ENCODE results near the gene SEMA6A.

SEMA6A gene

DNA sequence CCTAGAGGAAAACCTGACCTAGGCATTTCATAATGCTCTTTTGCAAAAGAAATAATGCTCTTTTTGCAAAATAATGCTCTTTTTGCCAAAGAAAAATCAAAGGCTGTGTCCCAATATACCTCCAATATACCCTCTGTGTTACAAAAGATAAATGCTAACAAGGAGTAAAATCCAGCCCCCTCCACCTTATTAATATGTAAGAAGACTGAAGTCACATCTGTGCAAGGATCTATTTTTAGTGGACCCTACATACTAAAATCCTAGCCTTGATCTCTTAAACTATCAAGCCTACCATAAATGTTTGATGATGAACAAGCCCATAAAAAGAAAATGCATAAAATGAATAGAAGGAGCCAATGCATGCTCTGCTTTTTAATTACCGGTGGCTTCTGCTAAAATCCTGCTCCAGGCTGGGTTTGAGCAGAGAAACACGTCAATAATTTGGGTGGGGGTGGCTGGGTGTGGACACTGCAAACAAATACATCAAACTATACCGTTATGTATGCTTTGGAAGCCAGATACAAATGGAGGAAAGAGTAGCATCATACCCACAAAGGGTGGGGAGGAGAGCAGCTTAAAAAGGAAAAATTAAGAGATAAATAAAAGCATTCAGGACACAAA is 131.6 kb downstream of the SEMA6A start:
- ATAC-seq: no peak
- no peak for TF ChIP-seq ARNTL (CRISPR knock-in tag; IDR thresholded peaks at IDR 0.05; ENCODE audit: borderline replicate concordance, low read depth)
- no peak for TF ChIP-seq BACH2 (CRISPR knock-in tag; IDR thresholded peaks at IDR 0.05; ENCODE audit: borderline replicate concordance)
- no peak for TF ChIP-seq ZFP30 (CRISPR knock-in tag; IDR thresholded peaks at IDR 0.05)
- TF ChIP-seq, protein P1, sequence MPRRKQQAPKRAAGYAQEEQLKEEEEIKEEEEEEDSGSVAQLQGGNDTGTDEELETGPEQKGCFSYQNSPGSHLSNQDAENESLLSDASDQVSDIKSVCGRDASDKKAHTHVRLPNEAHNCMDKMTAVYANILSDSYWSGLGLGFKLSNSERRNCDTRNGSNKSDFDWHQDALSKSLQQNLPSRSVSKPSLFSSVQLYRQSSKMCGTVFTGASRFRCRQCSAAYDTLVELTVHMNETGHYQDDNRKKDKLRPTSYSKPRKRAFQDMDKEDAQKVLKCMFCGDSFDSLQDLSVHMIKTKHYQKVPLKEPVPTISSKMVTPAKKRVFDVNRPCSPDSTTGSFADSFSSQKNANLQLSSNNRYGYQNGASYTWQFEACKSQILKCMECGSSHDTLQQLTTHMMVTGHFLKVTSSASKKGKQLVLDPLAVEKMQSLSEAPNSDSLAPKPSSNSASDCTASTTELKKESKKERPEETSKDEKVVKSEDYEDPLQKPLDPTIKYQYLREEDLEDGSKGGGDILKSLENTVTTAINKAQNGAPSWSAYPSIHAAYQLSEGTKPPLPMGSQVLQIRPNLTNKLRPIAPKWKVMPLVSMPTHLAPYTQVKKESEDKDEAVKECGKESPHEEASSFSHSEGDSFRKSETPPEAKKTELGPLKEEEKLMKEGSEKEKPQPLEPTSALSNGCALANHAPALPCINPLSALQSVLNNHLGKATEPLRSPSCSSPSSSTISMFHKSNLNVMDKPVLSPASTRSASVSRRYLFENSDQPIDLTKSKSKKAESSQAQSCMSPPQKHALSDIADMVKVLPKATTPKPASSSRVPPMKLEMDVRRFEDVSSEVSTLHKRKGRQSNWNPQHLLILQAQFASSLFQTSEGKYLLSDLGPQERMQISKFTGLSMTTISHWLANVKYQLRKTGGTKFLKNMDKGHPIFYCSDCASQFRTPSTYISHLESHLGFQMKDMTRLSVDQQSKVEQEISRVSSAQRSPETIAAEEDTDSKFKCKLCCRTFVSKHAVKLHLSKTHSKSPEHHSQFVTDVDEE (CRISPR knock-in tag; IDR thresholded peaks at IDR 0.05): no peak
- TF ChIP-seq OSR1 (CRISPR knock-in tag; IDR thresholded peaks at IDR 0.05): no peak

DNA sequence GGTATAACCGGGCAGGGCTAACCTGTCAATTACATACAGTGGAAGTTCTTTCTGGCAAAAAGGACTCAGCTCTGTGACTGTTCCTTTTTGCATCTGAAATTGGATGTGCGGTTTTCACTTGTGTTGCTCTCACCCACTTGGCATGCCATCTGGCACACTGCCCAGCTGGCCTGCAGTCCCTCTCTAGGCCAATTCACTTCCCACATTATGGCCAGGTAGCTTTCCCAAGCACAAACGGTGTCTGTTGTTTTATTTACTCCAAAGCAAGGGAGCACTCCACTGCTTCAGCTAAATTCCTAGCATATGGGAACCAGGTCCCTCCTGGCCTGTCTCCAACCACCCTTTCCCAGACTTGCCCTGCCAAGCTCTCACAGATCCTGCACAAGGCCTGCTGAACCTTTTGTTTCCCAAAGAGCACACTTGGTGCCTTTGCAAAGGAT is 132.5 kb downstream of the SEMA6A start:
- no peak for TF ChIP-seq ZC3H10 (CRISPR knock-in tag; IDR thresholded peaks at IDR 0.05)
- TF ChIP-seq, protein P1 (CRISPR knock-in tag; IDR thresholded peaks at IDR 0.05): no peak
- TF ChIP-seq TCF4 (CRISPR knock-in tag; IDR thresholded peaks at IDR 0.05; ENCODE audit: borderline replicate concordance): peak; percentile 35; the same call in 1 of the 2 replicates
- no peak for TF ChIP-seq ZNF70 (CRISPR knock-in tag; IDR thresholded peaks at IDR 0.05)
- TF ChIP-seq ISL1 (CRISPR knock-in tag; IDR thresholded peaks at IDR 0.05): 0 out of 2 replicates have a peak, but pooled peaks have one; percentile 18
- peak; percentile 96 for ATAC-seq

DNA sequence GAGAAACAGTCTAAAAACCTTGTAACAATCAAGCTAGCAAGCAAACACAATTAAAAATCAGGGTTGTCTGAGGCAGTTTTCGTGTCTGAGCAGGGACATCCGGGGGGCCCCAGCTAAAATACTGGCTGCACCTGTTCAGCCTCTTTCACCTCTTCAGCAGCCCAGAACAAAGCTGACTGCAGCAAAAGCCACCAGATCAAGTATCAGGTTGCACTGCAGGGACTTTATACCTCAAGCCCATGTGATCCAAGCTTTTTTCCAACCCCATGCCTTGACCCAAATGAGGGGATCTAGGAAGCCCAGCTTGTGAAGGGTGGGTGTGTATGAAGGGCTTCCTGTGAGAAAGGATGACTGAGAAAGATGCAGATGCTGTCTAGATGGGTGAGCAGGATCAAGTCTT is 133.4 kb downstream of the SEMA6A start:
- TF ChIP-seq RARB (CRISPR knock-in tag; IDR thresholded peaks at IDR 0.05) (no peak), PPARA (CRISPR knock-in tag; IDR thresholded peaks at IDR 0.05; ENCODE audit: borderline replicate concordance) (no peak), ZNF8 (CRISPR knock-in tag; IDR thresholded peaks at IDR 0.05) (no peak), BACH2 (CRISPR knock-in tag; IDR thresholded peaks at IDR 0.05; ENCODE audit: borderline replicate concordance) (no peak), CSDC2 (CRISPR knock-in tag; IDR thresholded peaks at IDR 0.05) (no peak), ZNF565 (CRISPR knock-in tag; conservative IDR thresholded peaks at IDR 0.05; ENCODE audit: low read depth) (no peak)
- ATAC-seq: no peak

DNA sequence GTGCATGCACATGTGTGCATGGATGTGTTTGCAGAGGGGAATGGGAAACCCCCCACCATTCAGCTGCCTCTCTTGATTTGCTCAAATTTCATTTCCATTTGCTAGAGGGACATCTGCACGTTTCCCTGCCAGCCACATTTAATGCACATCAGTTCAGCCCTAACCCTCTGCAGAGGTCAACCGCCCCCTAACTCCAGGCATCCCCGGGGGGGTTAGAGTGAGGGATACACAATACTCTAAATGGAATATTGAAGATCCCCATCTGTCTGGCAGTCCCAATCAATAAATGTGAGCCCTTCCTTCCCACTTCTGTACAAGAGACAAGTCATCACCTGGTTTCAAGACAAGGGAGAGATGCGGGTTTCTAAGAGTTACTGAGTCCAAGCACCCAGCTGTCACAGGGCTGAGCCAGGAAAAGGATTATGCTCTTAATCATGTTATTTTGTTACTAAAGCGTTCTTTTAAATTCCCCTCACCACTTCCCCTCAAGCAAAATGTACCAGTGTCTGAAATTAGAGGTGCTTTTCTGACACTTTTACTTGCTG is 134.1 kb downstream of the SEMA6A start:
- no peak for TF ChIP-seq TCF4 (CRISPR knock-in tag; IDR thresholded peaks at IDR 0.05; ENCODE audit: borderline replicate concordance)
- TF ChIP-seq CSDC2 (CRISPR knock-in tag; IDR thresholded peaks at IDR 0.05): no peak
- TF ChIP-seq, protein P2, sequence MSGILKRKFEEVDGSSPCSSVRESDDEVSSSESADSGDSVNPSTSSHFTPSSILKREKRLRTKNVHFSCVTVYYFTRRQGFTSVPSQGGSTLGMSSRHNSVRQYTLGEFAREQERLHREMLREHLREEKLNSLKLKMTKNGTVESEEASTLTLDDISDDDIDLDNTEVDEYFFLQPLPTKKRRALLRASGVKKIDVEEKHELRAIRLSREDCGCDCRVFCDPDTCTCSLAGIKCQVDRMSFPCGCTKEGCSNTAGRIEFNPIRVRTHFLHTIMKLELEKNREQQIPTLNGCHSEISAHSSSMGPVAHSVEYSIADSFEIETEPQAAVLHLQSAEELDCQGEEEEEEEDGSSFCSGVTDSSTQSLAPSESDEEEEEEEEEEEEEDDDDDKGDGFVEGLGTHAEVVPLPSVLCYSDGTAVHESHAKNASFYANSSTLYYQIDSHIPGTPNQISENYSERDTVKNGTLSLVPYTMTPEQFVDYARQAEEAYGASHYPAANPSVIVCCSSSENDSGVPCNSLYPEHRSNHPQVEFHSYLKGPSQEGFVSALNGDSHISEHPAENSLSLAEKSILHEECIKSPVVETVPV (CRISPR knock-in tag; IDR thresholded peaks at IDR 0.05): no peak
- no peak for TF ChIP-seq ESRRG (CRISPR knock-in tag; IDR thresholded peaks at IDR 0.05)
- TF ChIP-seq, protein P3, sequence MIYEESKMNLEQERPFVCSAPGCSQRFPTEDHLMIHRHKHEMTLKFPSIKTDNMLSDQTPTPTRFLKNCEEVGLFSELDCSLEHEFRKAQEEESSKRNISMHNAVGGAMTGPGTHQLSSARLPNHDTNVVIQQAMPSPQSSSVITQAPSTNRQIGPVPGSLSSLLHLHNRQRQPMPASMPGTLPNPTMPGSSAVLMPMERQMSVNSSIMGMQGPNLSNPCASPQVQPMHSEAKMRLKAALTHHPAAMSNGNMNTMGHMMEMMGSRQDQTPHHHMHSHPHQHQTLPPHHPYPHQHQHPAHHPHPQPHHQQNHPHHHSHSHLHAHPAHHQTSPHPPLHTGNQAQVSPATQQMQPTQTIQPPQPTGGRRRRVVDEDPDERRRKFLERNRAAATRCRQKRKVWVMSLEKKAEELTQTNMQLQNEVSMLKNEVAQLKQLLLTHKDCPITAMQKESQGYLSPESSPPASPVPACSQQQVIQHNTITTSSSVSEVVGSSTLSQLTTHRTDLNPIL (CRISPR knock-in tag; IDR thresholded peaks at IDR 0.05; ENCODE audit: low read depth): no peak
- TF ChIP-seq, protein P4, sequence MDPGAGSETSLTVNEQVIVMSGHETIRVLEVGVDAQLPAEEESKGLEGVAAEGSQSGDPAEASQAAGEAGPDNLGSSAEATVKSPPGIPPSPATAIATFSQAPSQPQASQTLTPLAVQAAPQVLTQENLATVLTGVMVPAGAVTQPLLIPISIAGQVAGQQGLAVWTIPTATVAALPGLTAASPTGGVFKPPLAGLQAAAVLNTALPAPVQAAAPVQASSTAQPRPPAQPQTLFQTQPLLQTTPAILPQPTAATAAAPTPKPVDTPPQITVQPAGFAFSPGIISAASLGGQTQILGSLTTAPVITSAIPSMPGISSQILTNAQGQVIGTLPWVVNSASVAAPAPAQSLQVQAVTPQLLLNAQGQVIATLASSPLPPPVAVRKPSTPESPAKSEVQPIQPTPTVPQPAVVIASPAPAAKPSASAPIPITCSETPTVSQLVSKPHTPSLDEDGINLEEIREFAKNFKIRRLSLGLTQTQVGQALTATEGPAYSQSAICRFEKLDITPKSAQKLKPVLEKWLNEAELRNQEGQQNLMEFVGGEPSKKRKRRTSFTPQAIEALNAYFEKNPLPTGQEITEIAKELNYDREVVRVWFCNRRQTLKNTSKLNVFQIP (CRISPR knock-in tag; IDR thresholded peaks at IDR 0.05; ENCODE audit: borderline replicate concordance, low read depth): no peak
- TF ChIP-seq TOX (CRISPR knock-in tag; IDR thresholded peaks at IDR 0.05; ENCODE audit: borderline replicate concordance): no peak
- no peak for TF ChIP-seq ZFP30 (CRISPR knock-in tag; IDR thresholded peaks at IDR 0.05)
- TF ChIP-seq ZNF565 (CRISPR knock-in tag; conservative IDR thresholded peaks at IDR 0.05; ENCODE audit: low read depth): no peak
- no peak for TF ChIP-seq RARB (CRISPR knock-in tag; IDR thresholded peaks at IDR 0.05)
- TF ChIP-seq ZFP3 (CRISPR knock-in tag; IDR thresholded peaks at IDR 0.05): no peak
- ATAC-seq: no peak
